NT2/D1 (cell line): ENCODE measurements around the gene ZBTB8OS.

ENCODE experiments used
- YY1 ChIP-seq: IDR thresholded peaks from 2 replicates; pipeline ENCODE4 v1.6.1; 2011; ENCODE audit not compliant: insufficient read length, insufficient read depth
- ZNF274 ChIP-seq: IDR thresholded peaks from 2 replicates; pipeline ENCODE4 v1.6.1; 2011; ENCODE audit warnings: mild to moderate bottlenecking, low read depth, low read length

DNA sequence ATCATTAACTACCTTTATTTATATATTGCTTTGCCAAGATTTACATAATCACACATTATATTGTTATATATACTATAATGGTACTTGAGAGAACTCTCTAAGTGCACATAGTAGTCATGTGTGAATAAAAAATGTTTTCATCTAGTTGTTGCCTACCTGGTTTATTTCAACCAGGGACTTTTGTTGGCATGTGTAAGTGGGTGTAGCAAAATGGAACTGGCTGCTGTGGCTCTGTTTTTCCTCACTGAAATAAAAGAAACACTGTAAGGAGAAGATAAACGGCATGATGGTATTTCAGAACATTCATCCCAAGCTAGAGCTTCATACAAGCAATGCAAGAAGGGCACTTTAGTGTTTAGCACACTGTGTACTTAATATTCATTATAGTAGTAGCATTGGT, 15.6 kb upstream of the ZBTB8OS start:
- TF ChIP-seq ZNF274: no peak
- TF ChIP-seq YY1: no peak
